HG03135 (cell line): ENCODE results near the gene SFTPB.
"Not testable (repeated sequence)": the region's sequence is repeated elsewhere in the genome, so short reads cannot be mapped to it uniquely, and the experiment has no call there.

Experiments
- ATAC-seq: cut with Tn5 transposase; IDR thresholded peaks from one replicate; pipeline ENCODE4 v1.9.1; 2021; ENCODE audit warnings: mild to moderate bottlenecking, moderate library complexity; ENCODE audit not compliant: unreplicated experiment

Gene SFTPB

GRCh38 chr2:85678377-85678776 is 10.4 kb upstream of the SFTPB start:
- no peak for ATAC-seq

- ATAC-seq = no peak
Observed at GRCh38 chr2:85675866-85676548, 8.0 kb upstream of the SFTPB start.

- no peak for ATAC-seq
Observed at GRCh38 chr2:85675427-85675826, 7.4 kb upstream of the SFTPB start.

GRCh38 chr2:85674417-85674816 is 6.4 kb upstream of the SFTPB start:
- no peak for ATAC-seq

GRCh38 chr2:85673716-85674375 is 5.8 kb upstream of the SFTPB start:
- ATAC-seq = no peak

GRCh38 chr2:85672456-85672855 is 4.5 kb upstream of the SFTPB start:
- ATAC-seq = no peak

GRCh38 chr2:85670416-85670815 is 2.4 kb upstream of the SFTPB start:
- ATAC-seq = not testable (repeated sequence)

- ATAC-seq = peak; percentile 66
Observed at GRCh38 chr2:85669549-85669948, 1.6 kb upstream of the SFTPB start.

- no peak for ATAC-seq
Observed at GRCh38 chr2:85668857-85669142, 801 bp upstream of the SFTPB start.

- ATAC-seq = no peak
Observed at GRCh38 chr2:85667561-85668008, 414 bp downstream of the SFTPB start.

- no peak for ATAC-seq
Observed at GRCh38 chr2:85666435-85667316, 1.3 kb downstream of the SFTPB start.

- no peak for ATAC-seq
Observed at GRCh38 chr2:85666016-85666415, 2.0 kb downstream of the SFTPB start.

GRCh38 chr2:85665264-85665937 is 2.6 kb downstream of the SFTPB start:
- no peak for ATAC-seq

- no peak for ATAC-seq
Observed at GRCh38 chr2:85663594-85664565, 4.1 kb downstream of the SFTPB start.

GRCh38 chr2:85662899-85663593 is 5.0 kb downstream of the SFTPB start:
- ATAC-seq = no peak

GRCh38 chr2:85661139-85661858 is 6.7 kb downstream of the SFTPB start:
- ATAC-seq = no peak

- no peak for ATAC-seq
Observed at GRCh38 chr2:85660725-85661124, 7.3 kb downstream of the SFTPB start.

GRCh38 chr2:85660301-85660700 is 7.7 kb downstream of the SFTPB start:
- ATAC-seq = not testable (repeated sequence)
